Brain microvascular endothelial cell (primary cell): ENCODE data around the gene SYCP2.
"Not testable (repeated sequence)": the region's sequence is repeated elsewhere in the genome, so short reads cannot be mapped to it uniquely, and the experiment has no call there.

Experiments used
- DNase-seq: peaks from one replicate; pipeline ENCODE4 v3.0.0-alpha.2; 2020
- H3K27ac ChIP-seq: fragments of 250-450 bp; sonication (Bioruptor Pico); 2 replicates; pipeline ENCODE4 v1.5.1; 2020; ENCODE audit warnings: mild to moderate bottlenecking, moderate library complexity
- H3K27me3 ChIP-seq: fragments of 250-450 bp; sonication (Bioruptor Pico); replicated peaks from 2 replicates; pipeline ENCODE4 v1.5.1; 2020; ENCODE audit warnings: mild to moderate bottlenecking
- H3K36me3 ChIP-seq: fragments of 250-450 bp; sonication (Bioruptor Pico); replicated peaks from 2 replicates; pipeline ENCODE4 v1.5.1; 2020; ENCODE audit warnings: mild to moderate bottlenecking
- H3K4me3 ChIP-seq: 2 replicates; pipeline ENCODE4 v1.5.1; 2011; ENCODE audit warnings: low read depth, mild to moderate bottlenecking, control low read depth, low read length, moderate library complexity
- CTCF ChIP-seq: IDR thresholded peaks from 2 replicates; pipeline ENCODE4 v1.5.1; 2011; ENCODE audit warnings: low read depth, mild to moderate bottlenecking, moderate library complexity, low read length, control low read depth, inconsistent platforms; ENCODE audit errors: missing control alignments
- in situ Hi-C: cut with HindIII; loops from 2 replicates; pipeline ENCODE4 v1.10.0; 2017; ENCODE audit warnings: low sequenced_read_pairs, low pct_ligation_motif_present

The SYCP2 gene

GRCh38 chr20:59891581-59891980, 41.9 kb downstream of the SYCP2 start:
- Histone ChIP-seq H3K27ac (no peak overlapping the region), H3K4me3 (no peak overlapping the region), H3K27me3 (no peaks in the 10 kb centered on the region), H3K36me3 (no peaks in the 10 kb centered on the region)
- DNase-seq, result no peak
- no peak for TF ChIP-seq CTCF
- in situ Hi-C loops, result no loop called here

- H3K27me3 ChIP-seq, in situ Hi-C loops, DNase-seq, H3K4me3 ChIP-seq, H3K36me3 ChIP-seq, H3K27ac ChIP-seq: not testable (repeated sequence)
Observed at GRCh38 chr20:59890035-59890434, 43.4 kb downstream of the SYCP2 start.

GRCh38 chr20:59888050-59888449, 45.4 kb downstream of the SYCP2 start:
- no peaks in the 10 kb centered on the region for H3K27me3 ChIP-seq
- TF ChIP-seq CTCF, result no peak

GRCh38 chr20:59884494-59884893, 48.9 kb downstream of the SYCP2 start:
- no peaks in the 10 kb centered on the region for H3K36me3 ChIP-seq
- DNase-seq, result no peak
- no peaks in the 10 kb centered on the region for H3K27me3 ChIP-seq
- no peak for TF ChIP-seq CTCF
- H3K27ac ChIP-seq, result no peak overlapping the region
- in situ Hi-C loops, result no loop called here
- no peak overlapping the region for H3K4me3 ChIP-seq

More at GRCh38 chr20:59888050-59888449, 45.4 kb downstream of the SYCP2 start:
- in situ Hi-C loops, result no loop called here
- no peaks in the 10 kb centered on the region for H3K36me3 ChIP-seq
- H3K4me3 ChIP-seq, result no peak overlapping the region
- no peak for DNase-seq
- no peak overlapping the region for H3K27ac ChIP-seq

- in situ Hi-C loops, result no loop called here
- H3K4me3 ChIP-seq, result no peak overlapping the region
- no peak overlapping the region for H3K27ac ChIP-seq
- no peaks in the 10 kb centered on the region for H3K36me3 ChIP-seq
- H3K27me3 ChIP-seq, result no peaks in the 10 kb centered on the region
- no peak for DNase-seq
- no peak for TF ChIP-seq CTCF
Observed at GRCh38 chr20:59880198-59880597, 53.2 kb downstream of the SYCP2 start.

- no peak for DNase-seq
- no peak for TF ChIP-seq CTCF
- no peak overlapping the region for H3K27ac ChIP-seq
- H3K4me3 ChIP-seq, result no peak overlapping the region
- H3K36me3 ChIP-seq, result no peaks in the 10 kb centered on the region
- in situ Hi-C loops, result no loop called here
- no peaks in the 10 kb centered on the region for H3K27me3 ChIP-seq
Observed at GRCh38 chr20:59873409-59873808, 60.0 kb downstream of the SYCP2 start.
